Stimulated activated CD8-positive, alpha-beta memory T cell treated with anti-CD3 and anti-CD28 coated beads, Interleukin-2, amount 100 ng/mL, for 1 hour (primary cell): ENCODE measurements around the gene PAK6.

Experiments
- DNase-seq, 2 donors: peaks; one replicate each; pipeline ENCODE4 v3.0.0-alpha.2; 2020; ENCODE audit warnings: low read depth in 2 of 2

Gene PAK6

GRCh38 chr15:40255033-40255432, 16.2 kb downstream of the PAK6 start:
- no peak for DNase-seq

- no peak for DNase-seq
Measured at GRCh38 chr15:40256638-40257235, 17.9 kb downstream of the PAK6 start.

DNA sequence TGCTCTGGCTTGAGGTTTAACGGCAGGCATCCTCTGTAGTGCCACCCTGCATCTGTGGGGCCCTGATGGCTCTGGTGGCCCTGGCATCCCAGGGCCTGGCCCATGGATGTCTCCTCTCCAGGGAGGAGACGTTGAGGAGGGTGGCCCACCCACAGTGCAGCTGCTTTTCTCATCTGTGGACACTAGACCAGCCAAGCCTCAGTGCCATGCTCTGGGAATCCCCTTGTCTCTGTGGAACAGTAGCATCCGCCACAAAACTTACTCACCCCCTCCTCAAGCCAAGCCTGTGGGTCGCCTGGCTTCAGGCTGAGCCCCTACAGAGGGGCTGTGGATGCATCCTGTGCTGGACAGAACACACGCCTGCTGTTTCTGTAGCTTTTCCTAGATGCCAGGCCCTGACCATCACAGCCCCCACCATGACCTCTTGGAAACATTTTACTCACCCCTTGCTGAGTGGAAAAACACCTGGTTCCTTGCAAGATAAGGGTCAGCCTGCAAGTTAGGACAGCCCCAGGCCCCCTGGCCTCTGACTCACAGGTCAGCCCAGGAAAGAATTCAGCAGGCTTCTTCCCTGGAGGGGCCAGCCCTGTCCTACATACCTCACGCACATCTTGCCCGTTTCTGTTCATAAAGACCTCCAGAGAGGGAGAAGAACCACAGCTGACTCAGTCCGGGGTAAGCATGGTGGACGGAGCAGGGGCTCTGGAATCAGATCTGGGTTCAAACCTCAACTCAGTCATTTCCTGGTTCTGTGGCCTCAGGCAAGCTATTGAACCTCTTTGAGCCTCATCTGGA, 19.0 kb downstream of the PAK6 start:
- no peak for DNase-seq

DNA sequence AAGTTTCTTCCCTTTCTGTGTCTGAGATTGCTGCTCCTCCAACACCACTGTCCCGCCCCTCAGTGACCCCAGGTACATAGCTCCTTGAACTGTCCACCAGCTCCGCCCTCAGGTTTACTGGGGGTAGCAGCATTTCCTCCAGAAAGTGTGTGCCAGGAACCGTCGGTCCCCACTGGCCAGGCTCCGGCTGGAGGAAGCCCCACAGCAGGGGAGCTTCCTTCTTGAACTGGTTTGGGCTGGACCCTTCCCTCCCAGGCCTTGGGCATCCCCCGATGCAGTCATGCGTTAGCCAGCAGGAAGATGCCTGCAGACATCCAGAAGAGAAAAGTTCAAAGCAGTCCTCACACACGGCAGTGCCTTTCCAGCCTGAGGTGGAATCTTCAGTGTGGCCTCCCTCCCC, 19.7 kb downstream of the PAK6 start:
- DNase-seq = no peak

- no peak for DNase-seq
Measured at GRCh38 chr15:40259021-40259420, 20.2 kb downstream of the PAK6 start.

DNA sequence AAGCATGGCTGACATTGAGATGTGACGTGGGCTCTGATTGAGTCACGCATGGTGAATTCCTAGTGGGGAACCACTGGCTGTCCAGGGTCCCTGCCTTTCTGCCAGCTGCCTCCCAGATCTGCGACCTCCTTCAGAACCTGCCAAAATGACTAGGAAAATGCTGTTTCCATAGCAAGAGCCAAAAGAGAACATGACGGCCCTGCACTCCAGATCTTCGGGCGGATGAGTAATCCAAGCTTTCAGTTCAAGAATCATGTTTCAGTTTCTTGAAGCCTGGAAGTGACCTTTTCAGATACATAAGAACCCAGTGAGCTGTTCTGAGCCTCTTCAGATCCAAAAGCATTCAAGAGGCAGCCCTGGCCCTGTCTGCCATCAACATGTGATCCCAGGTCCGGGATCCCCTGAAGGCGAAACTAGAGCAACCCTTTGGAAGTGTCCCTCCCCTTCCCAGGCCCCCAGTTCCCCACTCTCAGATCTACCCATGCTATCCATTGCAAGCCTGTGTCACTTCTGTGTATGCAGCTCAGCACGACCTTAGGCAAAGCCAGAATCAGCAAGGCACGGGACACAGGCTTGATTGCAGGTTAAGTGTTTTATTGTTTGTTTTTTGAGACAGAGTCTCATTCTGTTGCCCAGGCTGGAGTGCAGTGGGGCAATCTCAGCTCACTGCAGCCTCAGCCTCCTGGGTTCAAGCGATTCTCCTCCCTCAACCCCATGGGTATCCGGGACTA, 24.3 kb downstream of the PAK6 start:
- DNase-seq = no peak

DNA sequence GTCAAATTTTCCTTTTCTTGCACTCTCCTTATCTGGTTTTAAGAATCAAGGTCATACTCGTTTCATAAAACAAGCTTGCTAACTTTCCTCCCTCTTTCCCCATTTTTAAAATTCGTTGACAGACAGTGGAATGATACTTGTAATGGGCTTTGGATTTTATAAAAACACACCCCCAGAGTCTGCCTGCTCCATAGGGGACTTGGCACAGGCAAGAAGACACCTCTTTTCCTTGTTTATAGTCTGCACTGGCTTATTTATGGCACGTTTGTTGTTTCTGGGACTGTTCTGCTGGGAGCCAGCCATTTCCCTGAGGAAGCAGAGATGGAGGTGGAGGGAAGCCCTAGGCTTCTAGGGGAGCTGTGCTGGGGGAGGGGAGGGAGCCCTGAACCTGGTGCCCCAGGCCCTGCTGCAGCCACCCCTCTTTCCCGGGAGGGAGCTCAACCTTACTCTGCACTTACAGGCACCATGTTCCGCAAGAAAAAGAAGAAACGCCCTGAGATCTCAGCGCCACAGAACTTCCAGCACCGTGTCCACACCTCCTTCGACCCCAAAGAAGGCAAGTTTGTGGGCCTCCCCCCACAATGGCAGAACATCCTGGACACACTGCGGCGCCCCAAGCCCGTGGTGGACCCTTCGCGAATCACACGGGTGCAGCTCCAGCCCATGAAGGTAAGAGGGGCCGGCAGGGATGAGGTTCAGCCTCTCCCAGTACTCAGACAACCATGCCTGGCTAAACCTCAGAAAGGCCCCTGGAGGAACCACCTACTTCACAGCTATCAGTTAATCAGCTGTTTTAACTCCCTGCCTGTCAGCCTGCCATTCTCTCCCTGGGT, 25.7 kb downstream of the PAK6 start:
- DNase-seq = no peak

- DNase-seq = no peak
Measured at GRCh38 chr15:40265355-40265754, 26.5 kb downstream of the PAK6 start.

DNA sequence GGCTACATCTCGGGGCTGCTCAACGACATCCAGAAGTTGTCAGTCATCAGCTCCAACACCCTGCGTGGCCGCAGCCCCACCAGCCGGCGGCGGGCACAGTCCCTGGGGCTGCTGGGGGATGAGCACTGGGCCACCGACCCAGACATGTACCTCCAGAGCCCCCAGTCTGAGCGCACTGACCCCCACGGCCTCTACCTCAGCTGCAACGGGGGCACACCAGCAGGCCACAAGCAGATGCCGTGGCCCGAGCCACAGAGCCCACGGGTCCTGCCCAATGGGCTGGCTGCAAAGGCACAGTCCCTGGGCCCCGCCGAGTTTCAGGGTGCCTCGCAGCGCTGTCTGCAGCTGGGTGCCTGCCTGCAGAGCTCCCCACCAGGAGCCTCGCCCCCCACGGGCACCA, 27.0 kb downstream of the PAK6 start:
- DNase-seq = no peak

GRCh38 chr15:40266828-40267304, 28.0 kb downstream of the PAK6 start:
- DNase-seq = no peak

- DNase-seq = no peak
Measured at GRCh38 chr15:40267670-40268069, 28.8 kb downstream of the PAK6 start.

DNA sequence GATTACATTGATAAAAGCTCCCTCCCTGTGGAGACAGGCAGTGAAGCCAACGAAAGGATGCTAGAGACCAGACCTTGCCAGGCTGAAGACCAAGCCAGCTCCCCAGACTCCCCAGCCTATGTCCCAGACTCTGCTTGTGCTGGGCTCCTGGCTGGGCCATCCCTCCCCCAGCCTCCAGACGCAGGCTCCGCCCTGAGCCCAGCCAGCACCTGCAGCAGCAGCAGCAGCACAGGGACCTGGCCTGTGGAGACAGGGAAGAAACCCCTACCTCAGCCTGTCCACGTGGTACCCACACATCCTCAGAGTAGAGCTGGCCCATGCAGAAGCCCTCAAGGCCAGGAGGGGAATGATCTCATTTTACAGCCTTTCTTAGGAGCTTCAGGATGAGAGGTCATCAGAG, 30.7 kb downstream of the PAK6 start:
- DNase-seq = no peak

- DNase-seq = no peak
Measured at GRCh38 chr15:40270246-40270995, 31.6 kb downstream of the PAK6 start.

GRCh38 chr15:40271685-40272484, 33.0 kb downstream of the PAK6 start:
- no peak for DNase-seq

GRCh38 chr15:40272485-40273056, 33.7 kb downstream of the PAK6 start:
- DNase-seq = no peak

DNA sequence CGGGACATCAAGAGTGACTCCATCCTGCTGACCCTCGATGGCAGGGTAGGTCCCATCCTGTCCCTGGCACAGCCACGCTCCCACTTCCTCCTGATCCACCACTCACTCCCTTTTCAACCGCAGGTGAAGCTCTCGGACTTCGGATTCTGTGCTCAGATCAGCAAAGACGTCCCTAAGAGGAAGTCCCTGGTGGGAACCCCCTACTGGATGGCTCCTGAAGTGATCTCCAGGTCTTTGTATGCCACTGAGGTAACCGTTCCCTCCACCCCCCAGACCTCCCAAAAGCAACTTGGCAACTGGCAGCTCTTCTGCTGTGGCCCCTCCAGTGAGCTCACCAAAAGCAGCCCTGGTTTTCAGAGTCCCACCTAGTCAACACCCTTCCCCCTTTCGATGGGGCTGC, 34.6 kb downstream of the PAK6 start:
- no peak for DNase-seq

GRCh38 chr15:40274350-40275274, 35.7 kb downstream of the PAK6 start:
- peak; percentile 80 to 82 for DNase-seq

DNA sequence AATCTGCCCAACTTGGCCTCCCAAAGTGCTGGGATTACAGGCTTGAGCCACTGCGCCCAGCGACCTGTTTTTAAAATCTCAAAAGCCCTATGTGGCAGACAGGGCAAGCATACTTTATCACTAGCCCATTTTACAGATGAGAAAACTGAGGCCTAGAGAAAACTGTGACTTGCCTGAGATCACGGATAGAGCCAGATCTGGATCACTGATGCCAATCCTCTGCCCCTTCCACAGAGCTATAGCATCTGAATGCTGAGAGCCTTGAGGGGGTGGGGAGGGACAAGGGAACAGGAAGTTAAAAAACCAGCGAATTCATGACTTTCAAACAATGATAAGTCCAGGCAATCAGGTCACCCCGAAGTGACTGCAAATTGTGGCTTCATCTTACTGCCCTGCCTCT, 36.7 kb downstream of the PAK6 start:
- DNase-seq = no peak

DNA sequence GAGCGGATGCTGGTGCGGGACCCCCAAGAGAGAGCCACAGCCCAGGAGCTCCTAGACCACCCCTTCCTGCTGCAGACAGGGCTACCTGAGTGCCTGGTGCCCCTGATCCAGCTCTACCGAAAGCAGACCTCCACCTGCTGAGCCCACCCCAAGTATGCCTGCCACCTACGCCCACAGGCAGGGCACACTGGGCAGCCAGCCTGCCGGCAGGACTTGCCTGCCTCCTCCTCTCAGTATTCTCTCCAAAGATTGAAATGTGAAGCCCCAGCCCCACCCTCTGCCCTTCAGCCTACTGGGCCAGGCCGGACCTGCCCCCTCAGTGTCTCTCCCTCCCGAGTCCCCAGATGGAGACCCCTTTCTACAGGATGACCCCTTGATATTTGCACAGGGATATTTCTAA, 37.1 kb downstream of the PAK6 start:
- no peak for DNase-seq
